Measurements from ENCODE around the gene RNF5.

GRCh38 chr6:32149092-32149755, 29.0 kb upstream of the RNF5 start:
- TF ChIP-seq NR2C1 (IDR thresholded peaks at IDR 0.05), result no peak
- TF ChIP-seq NR2C1 (tag; IDR thresholded peaks at IDR 0.05), result no peak
- TF ChIP-seq POLR2A (conservative IDR thresholded peaks at IDR 0.05), result no peak
- TF ChIP-seq BCLAF1 (IDR thresholded peaks at IDR 0.05; ENCODE audit: borderline replicate concordance in 1 of 2, control insufficient read depth in 1 of 2, low read depth in 2 of 2, low read length in 1 of 2), result no peak
- TF ChIP-seq MIER1 (IDR thresholded peaks at IDR 0.05; ENCODE audit: low read depth), result no peak
- no peak for TF ChIP-seq CTCF (IDR thresholded peaks at IDR 0.05 in 2 of 3, conservative IDR thresholded peaks at IDR 0.05 in 1 of 3; ENCODE audit: insufficient read depth in 2 of 3, low read depth in 1 of 3, low read length in 3 of 3)
- no peak for TF ChIP-seq RCOR1 (IDR thresholded peaks at IDR 0.05; ENCODE audit: borderline replicate concordance in 1 of 2, low read depth in 2 of 2, low read length in 2 of 2)
- no peak for TF ChIP-seq PHF20 (IDR thresholded peaks at IDR 0.05; ENCODE audit: partially characterized antibody)
- no peak for TF ChIP-seq BHLHE40 (IDR thresholded peaks at IDR 0.05; ENCODE audit: low read length)
- TF ChIP-seq EP400 (IDR thresholded peaks at IDR 0.05), result no peak
- no peak for TF ChIP-seq NFIC (IDR thresholded peaks at IDR 0.05)

Measured in K562 (cell line).